Measurements from ENCODE around the gene ETV4.

DNA sequence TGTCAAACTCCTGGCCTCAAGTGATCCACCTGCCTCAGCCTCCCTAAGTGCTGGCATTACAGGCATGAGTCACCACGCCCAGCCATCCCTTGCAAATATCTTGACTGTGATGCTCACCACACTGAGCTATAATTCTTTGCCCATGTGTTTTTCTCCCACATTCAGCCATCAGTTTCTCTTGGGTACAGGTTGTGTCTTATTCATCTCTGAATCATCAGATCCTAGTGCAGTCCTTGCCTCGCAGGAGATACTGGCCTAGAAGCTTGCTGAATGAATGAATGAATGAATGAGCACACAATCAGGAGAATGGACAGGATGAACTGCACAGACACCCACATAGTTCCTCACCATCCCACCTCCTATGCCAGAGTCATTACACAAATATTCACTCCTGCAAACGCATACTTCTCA lies 24.4 kb upstream of the ETV4 start:
- no peak for TF ChIP-seq POLR2A (IDR thresholded peaks at IDR 0.05)
- TF ChIP-seq, protein P1, sequence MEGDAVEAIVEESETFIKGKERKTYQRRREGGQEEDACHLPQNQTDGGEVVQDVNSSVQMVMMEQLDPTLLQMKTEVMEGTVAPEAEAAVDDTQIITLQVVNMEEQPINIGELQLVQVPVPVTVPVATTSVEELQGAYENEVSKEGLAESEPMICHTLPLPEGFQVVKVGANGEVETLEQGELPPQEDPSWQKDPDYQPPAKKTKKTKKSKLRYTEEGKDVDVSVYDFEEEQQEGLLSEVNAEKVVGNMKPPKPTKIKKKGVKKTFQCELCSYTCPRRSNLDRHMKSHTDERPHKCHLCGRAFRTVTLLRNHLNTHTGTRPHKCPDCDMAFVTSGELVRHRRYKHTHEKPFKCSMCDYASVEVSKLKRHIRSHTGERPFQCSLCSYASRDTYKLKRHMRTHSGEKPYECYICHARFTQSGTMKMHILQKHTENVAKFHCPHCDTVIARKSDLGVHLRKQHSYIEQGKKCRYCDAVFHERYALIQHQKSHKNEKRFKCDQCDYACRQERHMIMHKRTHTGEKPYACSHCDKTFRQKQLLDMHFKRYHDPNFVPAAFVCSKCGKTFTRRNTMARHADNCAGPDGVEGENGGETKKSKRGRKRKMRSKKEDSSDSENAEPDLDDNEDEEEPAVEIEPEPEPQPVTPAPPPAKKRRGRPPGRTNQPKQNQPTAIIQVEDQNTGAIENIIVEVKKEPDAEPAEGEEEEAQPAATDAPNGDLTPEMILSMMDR (IDR thresholded peaks at IDR 0.05) = no peak

Data from testis (tissue), 2 donors.